Astrocyte (in vitro differentiated cells and primary cell): Measurements from ENCODE around the gene FAM53A. TPM values are rescaled to one million over a fixed set of nuclear protein-coding genes. Genes with fewer than 3 reads are reported as not detected.

Source experiments
- DNase-seq: peaks from one replicate; pipeline ENCODE4 v3.0.0-alpha.2; 2010; ENCODE audit warnings: low read depth
- FAIRE-seq: peaks from 2 replicates; lab custom pipeline; 2011; peaks lifted over from hg19 to GRCh38; lab: Jason Lieb, UNC
- H2AFZ ChIP-seq: 2 replicates; pipeline ENCODE4 v1.6.0; 2012; ENCODE audit warnings: low read depth, low read length, inconsistent platforms
- H3K27ac ChIP-seq: 2 replicates; pipeline ENCODE4 v1.5.1; 2011; ENCODE audit warnings: low read depth, low read length, inconsistent platforms
- H3K27me3 ChIP-seq: 2 replicates; pipeline ENCODE4 v1.6.0; 2011; ENCODE audit warnings: low read length, inconsistent platforms; ENCODE audit not compliant: insufficient read depth
- H3K36me3 ChIP-seq: 2 replicates; pipeline ENCODE4 v1.5.1; 2011; ENCODE audit warnings: low read length, inconsistent platforms; ENCODE audit not compliant: insufficient read depth
- H3K4me1 ChIP-seq: 2 replicates; pipeline ENCODE4 v1.5.1; 2011; ENCODE audit warnings: low read length, inconsistent platforms; ENCODE audit not compliant: insufficient read depth
- H3K4me2 ChIP-seq: 2 replicates; pipeline ENCODE4 v1.6.0; 2012; ENCODE audit warnings: low read length, inconsistent platforms
- H3K4me3 ChIP-seq: 2 replicates; pipeline ENCODE4 v1.5.1; 2011; ENCODE audit warnings: low read depth, mild to moderate bottlenecking, low read length, inconsistent platforms; ENCODE audit not compliant: insufficient read depth
- H3K79me2 ChIP-seq: 2 replicates; pipeline ENCODE4 v1.6.0; 2012; ENCODE audit warnings: mild to moderate bottlenecking, low read length, inconsistent platforms; ENCODE audit not compliant: insufficient read depth
- H3K9ac ChIP-seq: 2 replicates; pipeline ENCODE4 v1.6.0; 2012; ENCODE audit warnings: mild to moderate bottlenecking, low read length, inconsistent platforms
- H3K9me3 ChIP-seq: 2 replicates; pipeline ENCODE4 v1.5.1; 2012; ENCODE audit warnings: low read depth, mild to moderate bottlenecking, low read length, inconsistent platforms; ENCODE audit not compliant: insufficient read depth
- H4K20me1 ChIP-seq: 2 replicates; pipeline ENCODE4 v1.6.0; 2012; ENCODE audit warnings: low read length, inconsistent platforms; ENCODE audit not compliant: insufficient read depth
- H3K27ac Mint-ChIP-seq: one replicate; pipeline ENCODE4 v1.8.0; 2021; ENCODE audit warnings: mild to moderate bottlenecking, mixed read lengths; ENCODE audit not compliant: unreplicated experiment
- H3K27me3 Mint-ChIP-seq: one replicate; pipeline ENCODE4 v1.8.0; 2021; ENCODE audit warnings: low read depth, mixed read lengths; ENCODE audit not compliant: unreplicated experiment
- H3K36me3 Mint-ChIP-seq: one replicate; pipeline ENCODE4 v1.8.0; 2021; ENCODE audit warnings: low read depth, mixed read lengths; ENCODE audit not compliant: unreplicated experiment
- H3K4me1 Mint-ChIP-seq: one replicate; pipeline ENCODE4 v1.8.0; 2021; ENCODE audit warnings: low read depth, mixed read lengths; ENCODE audit not compliant: unreplicated experiment
- H3K4me3 Mint-ChIP-seq: one replicate; pipeline ENCODE4 v1.8.0; 2021; ENCODE audit warnings: mild to moderate bottlenecking, moderate library complexity, mixed read lengths; ENCODE audit not compliant: unreplicated experiment
- H3K9me3 Mint-ChIP-seq: one replicate; pipeline ENCODE4 v1.8.0; 2021; ENCODE audit warnings: mild to moderate bottlenecking, mixed read lengths; ENCODE audit not compliant: unreplicated experiment
- CTCF ChIP-seq: IDR thresholded peaks from 2 replicates; pipeline ENCODE4 v1.5.1; 2011; ENCODE audit warnings: low read depth, mild to moderate bottlenecking, inconsistent platforms, low read length, moderate library complexity; ENCODE audit not compliant: insufficient read depth
- EZH2 ChIP-seq: IDR thresholded peaks from 2 replicates; pipeline ENCODE4 v1.6.1; 2012; ENCODE audit warnings: mild to moderate bottlenecking, low read length, inconsistent platforms; ENCODE audit not compliant: insufficient read depth
- total RNA-seq: library from RNA; stranded (reverse); gene quantifications from 2 replicates; pipeline ENCODE4 v1.2.1, GENCODE V29; 2021

FAM53A gene
- total RNA-seq, 1 donor from 2014 or later, result 2.1 TPM

DNA sequence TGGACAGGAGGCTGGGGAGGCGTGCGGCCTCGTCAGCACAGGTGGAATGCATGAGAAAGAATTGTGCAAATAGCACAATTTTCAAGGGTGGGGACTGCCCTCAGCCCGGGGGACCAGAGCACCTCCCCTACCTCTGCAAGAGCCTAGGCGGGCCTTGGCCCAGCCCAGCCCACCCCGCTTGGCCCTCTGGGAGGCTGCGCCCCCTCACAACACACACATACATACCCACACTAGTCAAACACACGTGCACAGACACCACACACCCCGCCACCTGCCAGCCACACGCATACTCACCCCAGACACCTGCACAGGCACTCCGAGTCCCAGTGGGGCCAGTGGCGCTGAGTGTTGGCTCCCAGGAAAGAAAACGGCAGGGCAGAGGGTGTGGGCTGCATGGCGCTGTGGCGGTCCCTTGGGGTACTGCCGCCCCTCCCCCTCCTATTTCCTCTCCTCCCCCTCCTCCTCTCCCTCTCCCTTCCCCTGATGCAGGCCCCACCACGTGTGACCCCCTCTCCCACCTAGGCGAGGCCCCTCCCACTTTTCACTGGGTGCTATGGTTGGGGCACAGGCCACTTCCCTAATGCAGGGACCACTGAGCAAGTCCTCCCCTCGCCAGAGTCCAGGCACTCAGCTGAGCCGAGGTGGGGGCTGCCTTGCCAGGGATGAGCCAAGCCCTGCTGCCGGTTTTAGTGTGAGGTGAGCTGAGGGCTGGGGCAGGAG, 84.5 kb downstream of the FAM53A start:
- FAIRE-seq, result no peak
- Histone ChIP-seq H3K9me3 (no peaks in the 10 kb centered on the region), H3K4me1 (no peaks in the 10 kb centered on the region), H3K79me2 (no peaks in the 10 kb centered on the region), H3K27me3 (no peaks in the 10 kb centered on the region), H3K9ac (no peak overlapping the region), H3K27ac (no peak overlapping the region), H4K20me1 (no peaks in the 10 kb centered on the region), H2AFZ (no peak overlapping the region), H3K4me2 (no peak overlapping the region), H3K4me3 (no peak overlapping the region), H3K36me3 (no peaks in the 10 kb centered on the region)
- Mint-ChIP-seq H3K9me3 (no peaks in the 10 kb centered on the region), H3K27me3 (peaks cover 13% of the 10 kb centered on the region), H3K27ac (no peak overlapping the region), H3K36me3 (no peaks in the 10 kb centered on the region), H3K4me3 (no peak overlapping the region), H3K4me1 (no peaks in the 10 kb centered on the region)
- TF ChIP-seq EZH2 (no peak), CTCF (no peak)
- no peak for DNase-seq

DNA sequence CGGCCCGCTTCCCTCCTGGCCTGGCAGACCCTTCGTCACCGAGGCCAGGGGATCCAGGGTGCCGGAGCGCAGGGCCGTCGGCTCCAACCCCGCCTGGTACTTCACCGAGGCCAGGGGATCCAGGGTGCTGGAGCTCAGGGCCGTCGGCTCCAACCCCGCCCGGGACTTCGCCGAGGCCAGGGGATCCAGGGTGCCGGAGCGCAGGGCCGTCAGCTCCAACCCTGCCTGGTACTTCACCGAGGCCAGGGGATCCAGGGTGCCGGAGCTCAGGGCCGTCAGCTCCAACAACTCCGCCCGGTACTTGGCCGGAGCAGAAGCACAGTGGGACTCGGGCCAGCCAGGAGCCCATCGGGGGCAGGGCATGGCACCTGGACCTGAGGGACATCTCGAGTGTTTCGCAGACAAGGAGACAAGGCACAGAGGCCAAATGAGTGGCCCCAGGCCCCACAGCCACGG, 85.1 kb downstream of the FAM53A start:
- no peaks in the 10 kb centered on the region for H3K9me3 ChIP-seq
- Mint-ChIP-seq H3K27ac (no peak overlapping the region), H3K36me3 (no peaks in the 10 kb centered on the region), H3K27me3 (peaks cover 16% of the 10 kb centered on the region), H3K4me1 (no peaks in the 10 kb centered on the region), H3K4me3 (no peak overlapping the region), H3K9me3 (no peaks in the 10 kb centered on the region)
- H3K4me2 ChIP-seq, result no peak overlapping the region
- no peak overlapping the region for H3K9ac ChIP-seq
- no peaks in the 10 kb centered on the region for H3K79me2 ChIP-seq
- no peak overlapping the region for H2AFZ ChIP-seq
- no peak overlapping the region for H3K27ac ChIP-seq
- no peak for DNase-seq
- no peak for TF ChIP-seq CTCF
- TF ChIP-seq EZH2, result no peak
- no peaks in the 10 kb centered on the region for H3K27me3 ChIP-seq
- no peak overlapping the region for H3K4me3 ChIP-seq
- no peaks in the 10 kb centered on the region for H4K20me1 ChIP-seq
- H3K4me1 ChIP-seq, result no peaks in the 10 kb centered on the region
- FAIRE-seq, result no peak
- H3K36me3 ChIP-seq, result no peaks in the 10 kb centered on the region
